Neuronal stem cell (in vitro differentiated cells): ENCODE measurements around the gene SHOC2.

Source experiments
- DNase-seq: peaks from one replicate; pipeline ENCODE4 v3.0.0-alpha.2; 2013; ENCODE audit warnings: low spot score
- H2AFZ ChIP-seq: one replicate; pipeline ENCODE4 v1.6.1; 2013; ENCODE audit warnings: mild to moderate bottlenecking, low read length, inconsistent platforms
- H2AK5ac ChIP-seq: 2 replicates; pipeline ENCODE4 v1.6.1; 2013; ENCODE audit warnings: low read depth, mild to moderate bottlenecking, inconsistent platforms, low read length, moderate library complexity, mixed read lengths
- H2BK120ac ChIP-seq: 2 replicates; pipeline ENCODE4 v1.6.1; 2013; ENCODE audit warnings: low read depth, mild to moderate bottlenecking, inconsistent platforms, low read length, moderate library complexity, mixed read lengths
- H2BK12ac ChIP-seq: one replicate; pipeline ENCODE4 v1.6.1; 2013; ENCODE audit warnings: low read length, inconsistent platforms
- H2BK15ac ChIP-seq: 2 replicates; pipeline ENCODE4 v1.6.1; 2013; ENCODE audit warnings: mild to moderate bottlenecking, low read length, inconsistent platforms, mixed read lengths
- H2BK5ac ChIP-seq: one replicate; pipeline ENCODE4 v1.6.1; 2013; ENCODE audit warnings: inconsistent platforms, mild to moderate bottlenecking, low read length, moderate library complexity
- H3K14ac ChIP-seq: one replicate; pipeline ENCODE4 v1.6.1; 2013; ENCODE audit warnings: low read length, inconsistent platforms
- H3K18ac ChIP-seq: 2 replicates; pipeline ENCODE4 v1.6.1; 2013; ENCODE audit warnings: low read length, inconsistent platforms
- H3K23ac ChIP-seq: 2 replicates; pipeline ENCODE4 v1.6.1; 2013; ENCODE audit warnings: low read depth, mild to moderate bottlenecking, mixed read lengths, low read length, inconsistent platforms; ENCODE audit not compliant: poor library complexity
- H3K27ac ChIP-seq: replicated peaks from 3 replicates; pipeline ENCODE4 v1.5.1; 2013; ENCODE audit warnings: low read length, inconsistent platforms
- H3K27me3 ChIP-seq, 3 experiments: 2 replicates each; pipeline ENCODE4 v1.6.1; 2013; ENCODE audit warnings: low read length in 3 of 3, mild to moderate bottlenecking in 2 of 3, inconsistent platforms in 1 of 3, low read depth in 1 of 3, mixed read lengths in 1 of 3, moderate library complexity in 1 of 3; ENCODE audit not compliant: control insufficient read depth in 3 of 3, insufficient read depth in 3 of 3
- H3K36me3 ChIP-seq, 2 donors: replicated peaks in 1 of 2; 2 replicates each; pipeline ENCODE4 v1.6.1; 2013; ENCODE audit warnings: low read length in 2 of 2; ENCODE audit not compliant: control insufficient read depth in 2 of 2, insufficient read depth in 2 of 2
- H3K4ac ChIP-seq: 2 replicates; pipeline ENCODE4 v1.6.1; 2013; ENCODE audit warnings: inconsistent platforms, mild to moderate bottlenecking, low read length, moderate library complexity
- H3K4me1 ChIP-seq, 2 donors: 1 replicate in 1 of 2; 2 replicates in 1 of 2; pipeline ENCODE4 v1.6.1; 2013; ENCODE audit warnings: low read length in 2 of 2, low read depth in 1 of 2; ENCODE audit not compliant: control insufficient read depth in 2 of 2, insufficient read depth in 1 of 2
- H3K4me2 ChIP-seq: one replicate; pipeline ENCODE4 v1.6.1; 2013; ENCODE audit warnings: mild to moderate bottlenecking, low read length, inconsistent platforms; ENCODE audit not compliant: insufficient read depth, poor library complexity, severe bottlenecking
- H3K4me3 ChIP-seq, 2 donors: 2 replicates each; pipeline ENCODE4 v1.5.1; 2013; ENCODE audit warnings: low read length in 2 of 2, mild to moderate bottlenecking in 2 of 2, inconsistent platforms in 1 of 2, moderate library complexity in 1 of 2
- H3K79me1 ChIP-seq: one replicate; pipeline ENCODE4 v1.6.1; 2013; ENCODE audit warnings: low read depth, mild to moderate bottlenecking, inconsistent platforms, low read length, moderate library complexity
- H3K9ac ChIP-seq: one replicate; pipeline ENCODE4 v1.6.1; 2013; ENCODE audit warnings: mild to moderate bottlenecking, low read depth, low read length, inconsistent platforms; ENCODE audit not compliant: poor library complexity
- H3K9me3 ChIP-seq, 2 donors: replicated peaks in 1 of 2; 2 replicates each; pipeline versions ENCODE3 to v1.6.1; 2013; ENCODE audit warnings: low read length in 2 of 2, mild to moderate bottlenecking in 2 of 2, inconsistent platforms in 1 of 2, low read depth in 1 of 2, mixed read lengths in 1 of 2, moderate library complexity in 1 of 2; ENCODE audit not compliant: control insufficient read depth in 2 of 2, insufficient read depth in 1 of 2
- H4K8ac ChIP-seq: one replicate; pipeline ENCODE4 v1.6.1; 2013; ENCODE audit warnings: low read depth, mild to moderate bottlenecking, inconsistent platforms, low read length, moderate library complexity
- H4K91ac ChIP-seq: one replicate; pipeline ENCODE4 v1.6.1; 2013; ENCODE audit warnings: low read length, low read depth, mild to moderate bottlenecking, inconsistent platforms; ENCODE audit not compliant: poor library complexity
- WGBS, 2 donors: extraction: QIAGEN DNeasy Blood & Tissue Kit; methylation state at CpG; one replicate each; pipeline ENCODE4 v1.1.7; 2013; ENCODE audit warnings: missing lambda C conversion rate in 2 of 2, mixed read lengths in 1 of 2; ENCODE audit not compliant: insufficient read length in 2 of 2, insufficient replicate concordance in 1 of 2; ENCODE audit errors: extremely low coverage in 2 of 2; 5-methylcytosine and 5-hydroxymethylcytosine counted together

Gene SHOC2

DNA sequence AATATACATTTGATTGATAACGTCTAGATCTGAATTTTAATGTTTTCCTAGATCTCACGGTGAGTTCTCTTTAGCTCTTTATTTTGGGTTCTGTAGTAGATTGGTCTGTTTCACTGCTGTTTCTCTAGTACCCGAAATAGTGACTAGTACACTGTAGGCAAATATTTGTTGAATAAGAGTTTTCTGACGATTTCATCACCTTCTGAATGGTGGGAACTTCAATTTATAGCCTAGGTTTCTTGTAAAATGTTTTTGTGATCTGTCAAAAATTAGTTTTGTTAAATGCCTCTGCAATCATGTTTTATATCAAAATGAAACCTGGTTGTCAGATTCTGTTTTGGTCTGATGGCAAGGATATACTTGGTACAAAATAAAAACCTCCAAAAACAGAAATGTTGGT lies 37.5 kb upstream of the SHOC2 start:
- Histone ChIP-seq H3K4me1 (no peaks in the 10 kb centered on the region), H3K18ac (no peak overlapping the region), H2AFZ (no peak overlapping the region), H3K9ac (no peak overlapping the region), H3K27me3 (no peaks in the 10 kb centered on the region), H2BK120ac (no peak overlapping the region), H2BK5ac (no peak overlapping the region), H3K14ac (no peak overlapping the region), H4K91ac (no peak overlapping the region), H3K79me1 (no peaks in the 10 kb centered on the region), H3K4me2 (no peak overlapping the region), H3K27ac (no peak overlapping the region), H2BK15ac (no peak overlapping the region), H3K9me3 (no peaks in the 10 kb centered on the region), H2BK12ac (no peak overlapping the region), H4K8ac (no peak overlapping the region), H3K4me3 (no peak overlapping the region), H3K36me3 (peaks cover 6 to 98% of the 10 kb centered on the region in 2 donors), H2AK5ac (no peak overlapping the region), H3K4ac (no peak overlapping the region), H3K23ac (no peak overlapping the region)
- no CpG with 5 or more reads among the region's 4 CpGs for WGBS, 2 donors
- DNase-seq: no peak

DNA sequence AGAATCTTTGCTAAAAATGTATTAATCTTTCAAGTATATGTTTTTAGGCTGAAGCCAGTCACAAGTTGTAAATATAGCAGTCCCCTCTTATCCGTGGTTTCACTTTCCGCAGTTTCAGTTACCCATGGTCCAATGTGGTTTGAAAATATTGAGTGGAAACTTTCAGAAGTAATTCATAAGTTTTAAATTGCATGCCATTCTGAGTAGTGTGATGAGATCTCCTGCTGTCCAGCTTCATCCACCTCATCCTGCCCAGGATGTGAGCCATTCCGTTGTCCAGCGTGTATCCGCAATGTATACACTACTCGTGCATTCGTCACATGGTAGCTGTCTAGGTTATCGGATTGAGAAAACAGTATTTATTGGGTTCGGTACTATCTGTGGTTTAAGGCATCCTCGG lies 35.5 kb upstream of the SHOC2 start:
- Histone ChIP-seq H3K4me3 (no peak overlapping the region), H2BK15ac (no peak overlapping the region), H3K27me3 (no peaks in the 10 kb centered on the region), H3K23ac (no peak overlapping the region), H2AK5ac (no peak overlapping the region), H3K9ac (no peak overlapping the region), H3K79me1 (no peaks in the 10 kb centered on the region), H3K9me3 (no peaks in the 10 kb centered on the region), H3K4me2 (no peak overlapping the region), H2BK5ac (no peak overlapping the region), H4K91ac (no peak overlapping the region), H3K4me1 (no peaks in the 10 kb centered on the region), H2BK120ac (no peak overlapping the region), H4K8ac (no peak overlapping the region), H3K18ac (no peak overlapping the region), H2AFZ (no peak overlapping the region), H3K27ac (no peak overlapping the region), H3K14ac (no peak overlapping the region), H2BK12ac (no peak overlapping the region), H3K4ac (no peak overlapping the region), H3K36me3 (peaks cover 6 to 99% of the 10 kb centered on the region in 2 donors)
- no peak for DNase-seq
- WGBS, 2 donors: no CpG with 5 or more reads among the region's 10 CpGs

DNA sequence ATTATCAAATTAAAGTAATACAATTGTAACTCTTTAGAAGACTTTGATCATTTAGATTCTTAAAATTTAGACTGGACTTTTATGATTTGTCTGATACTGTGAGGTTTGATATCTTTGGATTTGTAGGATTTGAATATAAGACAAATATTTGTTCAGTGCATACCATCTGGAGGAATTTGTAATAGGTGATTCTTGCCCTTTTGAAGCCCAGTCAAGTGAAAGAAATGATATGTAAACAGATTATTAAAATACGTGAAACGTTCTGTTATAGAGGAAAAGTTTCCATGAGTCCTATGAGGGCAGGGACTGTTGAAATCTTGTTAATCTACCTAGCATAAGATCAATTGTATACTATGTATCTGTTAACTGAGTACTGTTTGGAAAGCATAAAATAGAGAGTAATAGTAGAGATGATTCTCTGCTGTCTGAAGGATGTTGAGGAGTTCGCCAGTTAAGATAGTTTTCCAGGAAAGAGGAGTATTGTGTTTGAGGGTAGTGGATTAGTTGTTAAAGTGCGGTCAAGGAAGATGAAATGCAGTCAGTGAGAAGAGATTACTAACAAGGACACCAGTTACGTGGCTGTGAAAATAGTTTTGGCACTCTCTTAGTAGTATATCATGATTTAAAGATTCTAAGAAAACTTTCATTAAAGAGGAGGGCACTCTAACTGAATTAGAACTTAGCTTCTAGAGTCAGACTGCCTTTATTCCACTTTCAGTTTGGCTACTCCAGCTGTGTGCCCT lies 33.3 kb upstream of the SHOC2 start:
- Histone ChIP-seq H3K23ac (no peak overlapping the region), H3K9ac (no peak overlapping the region), H3K4ac (no peak overlapping the region), H3K79me1 (no peaks in the 10 kb centered on the region), H4K91ac (no peak overlapping the region), H3K14ac (no peak overlapping the region), H2BK15ac (no peak overlapping the region), H3K36me3 (peaks cover 6 to 99% of the 10 kb centered on the region in 2 donors), H3K18ac (no peak overlapping the region), H4K8ac (no peak overlapping the region), H3K4me3 (no peak overlapping the region), H3K4me2 (no peak overlapping the region), H2AK5ac (no peak overlapping the region), H2BK12ac (no peak overlapping the region), H2BK5ac (no peak overlapping the region), H2AFZ (no peak overlapping the region), H2BK120ac (no peak overlapping the region), H3K4me1 (no peaks in the 10 kb centered on the region), H3K27ac (no peak overlapping the region), H3K27me3 (no peaks in the 10 kb centered on the region), H3K9me3 (no peaks in the 10 kb centered on the region)
- WGBS, 2 donors: 100% methylated on average over 2 of the region's 5 CpGs; no CpG with 5 or more reads in 1 of the 2 donors
- no peak for DNase-seq

DNA sequence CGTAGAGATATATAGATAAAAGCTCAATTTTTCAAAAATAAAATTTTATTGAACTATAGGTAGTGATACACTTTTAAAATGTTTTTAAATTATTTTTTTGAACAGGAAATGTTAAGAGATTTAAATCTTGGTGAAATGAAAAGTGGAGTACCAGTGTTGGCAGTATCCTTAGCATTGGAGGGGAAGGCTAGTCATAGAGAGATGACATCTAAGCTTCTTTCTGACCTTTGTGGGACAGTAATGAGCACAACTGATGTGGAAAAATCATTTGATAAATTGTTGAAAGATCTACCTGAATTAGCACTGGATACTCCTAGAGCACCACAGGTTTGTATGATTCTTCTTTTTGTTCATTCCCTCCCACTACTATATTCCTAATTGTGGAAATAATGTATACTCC lies 31.8 kb upstream of the SHOC2 start:
- Histone ChIP-seq H3K36me3 (peaks cover 8 to 99% of the 10 kb centered on the region in 2 donors), H3K4ac (no peak overlapping the region), H2BK5ac (no peak overlapping the region), H3K4me2 (no peak overlapping the region), H4K8ac (no peak overlapping the region), H2BK12ac (no peak overlapping the region), H2BK120ac (no peak overlapping the region), H3K9me3 (no peaks in the 10 kb centered on the region), H3K79me1 (no peaks in the 10 kb centered on the region), H3K4me1 (no peaks in the 10 kb centered on the region), H2AFZ (no peak overlapping the region), H3K4me3 (no peak overlapping the region), H2BK15ac (no peak overlapping the region), H3K27ac (no peak overlapping the region), H3K18ac (no peak overlapping the region), H3K9ac (no peak overlapping the region), H3K23ac (no peak overlapping the region), H3K27me3 (no peaks in the 10 kb centered on the region), H2AK5ac (no peak overlapping the region), H4K91ac (no peak overlapping the region), H3K14ac (no peak overlapping the region)
- no CpG with 5 or more reads among the region's 1 CpG for WGBS, 2 donors
- no peak for DNase-seq
